Stimulated activated CD8-positive, alpha-beta memory T cell treated with anti-CD3 and anti-CD28 coated beads, Interleukin-12 subunit alpha, Interleukin-12 subunit beta, amount 100 ng/mL, for 4 hours (primary cell): Measurements from ENCODE around the gene AGAP1.

Experiments
- DNase-seq: peaks from one replicate; pipeline ENCODE4 v3.0.0-alpha.2; 2020; ENCODE audit warnings: low read depth

The AGAP1 gene

DNA sequence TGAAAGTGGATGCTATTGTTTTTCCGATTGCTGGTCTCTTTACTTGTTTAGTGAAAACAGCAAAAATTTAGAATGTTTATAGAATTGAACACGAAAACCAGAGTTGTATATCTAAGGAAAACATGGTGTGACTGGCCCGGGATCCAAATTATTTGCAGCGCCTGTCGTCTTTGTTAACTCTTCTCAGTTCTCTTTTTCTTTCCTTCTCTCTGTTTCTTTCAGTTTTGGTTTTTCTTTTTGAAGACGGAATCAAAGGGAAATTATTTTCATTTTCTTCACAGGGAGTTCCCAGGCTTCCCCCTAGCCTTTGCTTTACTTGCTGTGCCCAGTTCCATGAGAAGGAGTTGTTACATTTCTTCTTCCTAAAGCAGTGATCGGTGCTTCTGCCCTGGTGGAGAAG, 76.0 kb downstream of the AGAP1 start:
- DNase-seq = no peak

DNA sequence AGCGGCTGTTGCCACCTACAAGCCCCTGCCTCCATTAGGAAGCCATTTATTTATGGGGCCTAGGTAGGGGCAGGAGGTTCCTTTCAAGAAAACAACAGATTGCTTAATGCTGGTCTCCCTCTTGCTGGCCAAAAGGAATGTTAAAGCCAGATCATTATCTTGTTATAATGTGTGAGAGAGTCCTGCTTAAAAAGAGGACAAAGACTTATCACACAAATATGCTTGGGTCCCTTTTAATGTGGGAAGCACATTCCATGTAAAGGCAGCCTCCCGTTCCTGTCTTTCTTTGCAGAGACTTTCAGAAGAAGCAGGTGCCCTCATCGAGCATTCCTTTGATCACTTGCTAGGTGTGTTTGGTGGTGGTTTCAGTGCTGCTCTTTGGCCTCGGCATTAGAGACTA, 76.4 kb downstream of the AGAP1 start:
- no peak for DNase-seq

DNA sequence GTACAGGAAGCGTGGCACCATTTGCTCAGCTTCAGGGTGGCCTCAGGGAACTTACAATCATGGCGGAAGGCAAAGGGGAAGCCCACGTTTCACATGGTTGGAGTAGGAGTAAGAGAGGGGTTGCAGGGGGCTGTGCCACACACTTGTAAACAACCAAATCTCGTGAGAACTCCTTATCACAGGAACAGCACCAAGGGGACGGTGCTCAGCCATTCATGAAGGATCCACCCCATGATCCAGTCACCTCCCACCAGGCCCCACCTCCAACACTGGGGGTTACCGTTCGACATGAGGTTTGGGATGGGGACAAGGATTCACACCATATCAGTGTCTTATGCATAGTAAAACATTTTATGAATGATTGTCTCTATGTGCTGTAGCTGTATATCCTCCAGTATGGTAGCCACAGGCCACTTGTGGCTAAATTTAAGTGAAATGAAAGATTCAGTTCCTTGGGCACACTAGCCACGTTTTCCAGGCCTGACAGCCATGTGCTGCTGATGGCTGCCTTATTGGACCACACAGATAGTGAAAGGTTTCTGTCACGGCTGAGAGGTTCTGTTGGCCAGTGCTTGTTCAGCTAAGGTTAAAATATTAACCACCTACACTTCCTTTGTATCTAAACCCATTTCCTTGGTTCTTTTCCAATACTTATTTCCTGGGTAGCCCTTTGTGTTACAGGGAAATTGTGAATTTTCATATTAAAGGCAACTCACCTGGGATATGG, 77.3 kb downstream of the AGAP1 start:
- DNase-seq = no peak

DNA sequence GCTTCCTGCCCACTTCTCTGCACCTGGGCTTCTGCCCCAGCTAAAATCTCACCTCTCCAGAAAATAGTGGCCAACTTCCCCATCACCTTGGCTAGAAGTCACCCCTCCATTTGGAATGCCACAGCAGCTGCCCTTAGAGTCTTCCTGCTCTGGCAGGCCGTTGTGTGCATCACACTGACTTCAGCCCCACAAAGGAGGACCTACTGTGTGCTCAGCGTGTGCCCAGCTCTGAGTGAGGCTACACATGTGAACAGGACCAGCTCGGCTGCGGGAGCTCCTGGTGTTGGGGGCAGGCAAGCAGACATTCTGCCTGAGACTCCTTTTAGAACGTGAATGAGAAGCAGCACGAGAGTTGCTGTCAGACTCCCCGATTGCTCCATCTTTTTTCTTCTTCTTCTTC, 78.7 kb downstream of the AGAP1 start:
- DNase-seq = no peak

DNA sequence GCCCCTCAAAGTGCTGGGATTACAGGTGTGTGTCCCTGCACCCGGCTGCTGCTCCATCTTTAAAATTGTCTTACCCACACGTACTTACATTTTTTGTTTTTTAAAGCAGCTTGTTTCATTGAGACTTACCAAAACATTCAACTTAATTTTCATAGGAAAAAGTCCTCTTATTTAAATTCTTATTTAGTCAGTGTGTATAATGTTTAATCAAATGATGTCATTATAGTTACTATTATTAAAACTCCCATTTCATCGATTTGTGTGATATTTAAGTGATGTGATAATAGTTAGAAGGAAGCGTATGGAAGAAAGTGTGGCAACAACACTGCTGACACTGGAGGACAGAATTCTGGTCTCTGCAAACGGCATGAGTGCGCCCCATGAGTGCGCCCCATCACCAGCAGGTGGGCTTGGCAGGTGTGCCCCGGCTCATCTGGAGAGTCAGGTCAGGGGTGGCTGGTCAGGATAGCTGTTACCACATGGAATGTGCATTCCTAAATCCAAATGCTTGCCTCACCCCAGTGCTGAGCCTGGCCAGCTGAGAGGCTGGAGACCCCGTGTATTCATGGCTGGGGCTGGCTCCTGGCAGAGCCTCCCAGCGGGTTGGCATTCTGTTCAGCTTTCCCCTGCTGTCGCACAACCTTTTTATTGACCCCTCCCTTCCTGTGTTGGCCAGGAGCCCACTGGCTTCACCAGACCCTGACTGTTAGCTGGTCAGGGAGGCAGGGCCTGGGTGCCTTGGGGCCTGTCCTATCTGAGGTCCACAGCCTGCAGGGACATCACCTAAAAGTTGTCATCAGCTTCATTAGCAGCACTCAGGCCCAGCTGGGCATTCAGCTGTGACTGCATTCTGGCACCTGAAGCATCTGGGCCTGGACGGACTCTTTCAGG, 79.7 kb downstream of the AGAP1 start:
- DNase-seq = no peak

DNA sequence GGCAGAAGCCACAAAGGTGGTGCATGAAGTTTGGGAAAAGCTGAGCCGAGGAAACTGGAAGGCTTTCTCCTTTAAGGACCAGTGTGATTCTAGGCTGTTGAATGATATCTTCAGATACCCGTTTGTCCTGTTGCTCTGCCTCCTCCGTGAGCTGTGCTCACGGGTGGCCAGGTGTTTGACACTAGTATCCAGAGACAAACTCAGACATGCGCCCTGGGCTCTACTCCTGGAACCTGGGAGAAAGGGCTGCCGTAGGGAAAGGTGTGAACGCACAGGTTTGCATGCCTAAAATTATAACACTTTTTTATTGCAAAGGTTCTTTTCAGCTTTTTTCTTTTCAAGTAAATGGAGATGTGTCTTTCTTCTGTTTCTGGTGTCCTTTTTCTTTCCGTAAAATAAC, 81.6 kb downstream of the AGAP1 start:
- DNase-seq = no peak

DNA sequence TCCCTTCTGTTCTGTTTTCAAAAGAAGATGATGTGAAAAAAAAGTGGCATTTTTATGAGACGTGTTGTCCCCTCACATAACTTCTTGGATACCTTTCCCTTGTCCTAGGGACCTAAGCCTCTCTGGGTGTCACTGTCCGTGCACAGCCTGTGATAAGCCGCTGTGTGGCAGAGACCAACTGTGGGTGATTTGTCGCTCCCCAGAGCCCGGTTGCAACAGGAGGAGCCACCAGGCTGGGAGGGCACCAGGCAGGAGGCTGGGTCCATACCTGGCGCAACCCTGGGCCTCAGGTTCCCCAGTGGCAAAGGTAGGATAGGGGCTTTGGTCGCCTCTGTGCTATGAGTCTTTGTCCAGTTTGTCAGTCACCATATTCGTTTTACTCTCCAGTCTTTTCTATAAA, 82.1 kb downstream of the AGAP1 start:
- no peak for DNase-seq

DNA sequence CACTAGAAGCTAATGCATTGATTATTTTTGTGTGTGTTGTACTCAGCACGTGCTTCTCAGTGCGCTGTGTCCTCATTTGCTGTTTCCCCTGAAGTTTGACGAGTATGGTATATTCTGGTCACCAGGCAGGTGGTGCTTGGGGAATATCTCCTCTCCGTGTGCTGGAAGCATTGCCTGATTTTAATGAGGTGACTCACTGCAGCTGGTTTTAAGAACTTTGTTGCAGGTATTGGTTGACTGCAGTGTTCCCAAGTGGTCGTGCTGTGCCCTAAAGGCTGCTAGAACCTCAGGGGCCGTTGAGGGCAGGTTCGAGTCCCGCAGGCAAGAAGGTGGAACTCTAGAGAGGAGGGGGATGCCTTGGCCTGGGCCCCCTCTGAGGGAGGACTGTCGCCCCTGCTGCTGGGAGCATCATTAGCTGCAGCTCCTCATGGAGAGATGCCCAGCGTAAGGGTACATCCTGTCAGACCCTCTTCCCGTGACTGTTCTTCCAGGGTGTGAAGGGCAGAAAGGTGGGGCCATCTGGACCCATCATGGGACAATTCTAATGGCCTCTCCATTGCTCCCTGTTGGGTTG, 82.6 kb downstream of the AGAP1 start:
- no peak for DNase-seq

DNA sequence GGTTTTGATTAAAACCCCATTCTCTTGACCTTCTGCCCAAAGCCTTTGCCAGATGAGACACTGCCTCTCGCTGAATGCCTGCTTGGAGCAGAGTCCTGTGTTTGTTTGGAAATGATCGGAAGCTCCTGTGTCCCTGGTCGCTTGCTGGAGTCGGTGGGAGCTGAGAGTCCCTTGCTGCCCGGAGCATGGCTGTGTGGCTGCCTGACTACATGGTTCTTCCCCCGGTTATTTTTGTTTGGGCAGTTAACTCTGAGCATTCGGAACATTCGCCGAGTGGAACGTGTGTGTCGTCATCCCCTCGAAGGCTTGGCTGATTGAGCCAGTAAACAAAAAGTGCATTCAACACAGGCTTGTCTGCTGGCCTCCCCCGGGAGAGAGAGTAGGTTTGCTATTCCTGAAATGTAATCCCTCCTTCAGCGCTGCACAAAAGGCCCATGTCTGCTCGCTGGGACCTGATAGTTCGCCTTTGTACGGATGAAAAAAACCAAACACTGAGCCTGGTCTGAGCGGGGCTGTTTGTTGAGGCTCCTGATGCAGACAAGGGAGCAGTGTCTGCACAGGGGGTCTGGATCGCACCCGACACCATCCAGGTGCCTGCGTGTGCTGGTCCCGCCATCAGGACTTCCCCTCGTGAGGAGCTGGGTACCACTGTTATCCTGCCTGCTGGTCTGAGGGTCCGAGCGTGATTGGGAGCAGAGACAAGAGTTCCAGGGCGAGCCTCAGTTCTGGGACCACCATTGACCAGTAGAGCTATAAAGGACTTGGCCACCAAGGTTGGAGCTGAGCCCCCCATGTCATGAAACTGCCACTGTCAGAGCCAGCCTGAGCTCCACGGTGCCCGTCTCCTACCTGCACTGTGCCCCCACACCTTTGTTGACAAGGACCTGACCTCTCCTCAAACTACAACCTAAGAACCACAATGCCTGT, 83.8 kb downstream of the AGAP1 start:
- DNase-seq = no peak

DNA sequence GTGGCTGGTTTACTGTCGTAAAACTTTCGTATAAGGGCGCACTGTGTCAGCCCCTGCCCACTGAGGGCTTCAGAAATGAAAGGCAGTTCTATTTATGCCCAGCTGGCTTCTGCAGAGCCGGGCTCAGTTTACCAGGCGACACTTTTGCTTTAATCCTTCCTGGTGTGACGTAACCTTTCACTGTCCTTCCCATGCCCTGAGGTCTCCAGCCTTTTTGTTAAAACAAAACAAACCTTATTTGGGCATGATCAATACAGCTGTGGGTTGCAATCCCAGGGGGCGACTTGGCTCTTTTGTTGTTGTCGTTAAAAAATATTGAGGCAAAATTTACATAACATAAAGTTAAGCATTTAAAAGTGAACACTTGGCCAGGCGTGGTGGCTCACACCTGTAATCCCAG, 85.3 kb downstream of the AGAP1 start:
- DNase-seq = no peak

DNA sequence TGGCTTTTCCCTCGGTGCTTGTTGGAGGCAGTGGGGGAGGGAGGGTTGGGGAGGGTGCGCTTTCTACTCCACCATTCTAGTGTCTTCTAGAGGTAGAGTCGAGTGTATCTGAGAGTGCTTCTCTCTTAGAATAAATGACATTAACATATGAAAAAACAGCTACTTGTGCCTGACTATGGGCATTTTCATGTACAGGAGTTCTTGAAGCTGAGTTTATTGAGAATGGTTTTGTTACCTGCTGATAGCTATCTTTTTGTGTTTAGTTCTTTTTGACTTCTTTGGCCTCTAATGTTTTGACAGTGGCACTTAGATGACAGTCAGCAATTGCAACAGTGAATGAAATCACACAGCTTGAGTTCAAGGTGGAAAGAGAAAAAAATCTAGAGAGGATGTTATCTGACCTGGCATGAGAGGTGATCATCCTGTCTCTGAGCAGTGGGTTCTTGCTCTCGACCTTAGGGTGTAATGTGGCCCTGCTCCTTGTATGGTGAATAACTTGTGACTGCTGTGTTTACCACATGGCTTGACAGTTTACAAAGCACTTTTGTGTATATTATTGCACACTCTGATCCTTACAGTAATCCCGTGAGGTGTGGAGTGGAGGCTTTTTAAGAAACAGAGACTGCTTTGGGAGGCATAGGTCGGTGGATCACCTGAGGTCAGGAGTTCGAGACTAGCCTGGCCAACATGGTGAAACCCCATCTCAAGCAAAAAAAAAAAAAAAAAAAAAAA, 86.7 kb downstream of the AGAP1 start:
- DNase-seq = no peak

DNA sequence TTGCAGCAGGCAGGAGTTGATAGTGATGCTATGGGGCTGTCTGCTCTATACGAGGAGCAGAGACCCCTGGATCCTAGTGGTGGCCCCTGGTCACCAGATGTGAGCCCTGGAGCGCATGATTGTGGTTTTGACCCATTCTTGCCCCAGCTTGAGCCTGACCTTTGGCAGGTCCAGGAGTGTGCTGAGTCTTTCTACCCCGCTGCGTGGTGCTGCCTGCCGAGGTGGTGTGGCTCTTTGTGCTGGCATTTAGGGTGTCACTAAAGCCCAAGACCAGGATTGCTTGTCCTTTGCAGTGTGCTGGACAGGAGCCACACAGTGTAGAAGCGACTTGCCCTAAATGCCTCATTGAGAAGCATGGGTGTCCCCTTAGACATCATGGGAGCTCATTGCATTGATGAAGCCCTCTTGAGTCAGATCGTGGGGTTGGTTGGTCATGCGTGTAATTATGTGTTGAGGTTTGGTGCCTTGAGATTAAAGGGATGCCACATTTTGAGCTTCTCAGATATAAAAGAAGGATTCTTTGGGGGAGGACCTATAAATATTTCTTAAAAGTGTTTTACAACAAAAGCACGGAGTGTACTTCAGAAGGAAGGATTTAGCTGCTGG, 88.3 kb downstream of the AGAP1 start:
- DNase-seq = no peak

DNA sequence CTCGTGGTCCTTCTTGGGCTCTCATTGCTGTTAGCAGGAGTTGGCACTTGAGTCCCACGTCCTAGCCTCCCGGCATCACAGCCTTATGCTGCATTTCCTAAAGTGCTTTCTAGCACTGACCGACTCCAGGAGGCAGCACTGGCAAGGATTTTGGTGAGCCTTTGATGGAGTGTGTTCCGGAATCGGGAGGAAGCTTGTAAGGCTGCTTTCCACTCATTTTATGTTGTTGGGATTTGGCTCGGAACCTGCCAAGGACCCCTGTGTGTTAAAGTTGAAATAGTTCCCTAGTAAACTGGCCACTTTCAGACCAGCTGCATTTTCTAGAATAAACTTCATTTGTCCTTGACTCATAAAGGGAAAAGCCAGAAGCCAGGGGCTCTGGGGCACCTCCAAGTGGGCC, 88.9 kb downstream of the AGAP1 start:
- DNase-seq = no peak

DNA sequence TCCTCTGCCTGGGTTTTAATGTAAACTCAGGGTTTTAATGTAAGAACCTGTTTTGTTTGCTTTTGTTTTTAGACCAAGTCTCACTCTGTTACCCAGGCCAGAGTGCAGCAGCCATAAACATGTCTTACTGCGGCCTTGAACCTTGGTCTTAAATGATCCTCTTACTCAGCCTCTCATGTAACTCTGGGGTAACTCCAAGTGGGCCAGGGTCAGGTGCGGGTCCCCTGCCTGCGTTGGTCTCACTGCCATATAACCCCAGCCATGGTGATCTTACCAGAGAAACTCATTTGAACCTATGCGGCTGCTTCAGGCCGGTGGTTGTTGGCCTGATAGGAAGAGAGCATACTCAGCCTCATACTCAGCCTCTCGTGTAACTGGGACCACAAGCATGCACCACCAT, 89.3 kb downstream of the AGAP1 start:
- DNase-seq = no peak

DNA sequence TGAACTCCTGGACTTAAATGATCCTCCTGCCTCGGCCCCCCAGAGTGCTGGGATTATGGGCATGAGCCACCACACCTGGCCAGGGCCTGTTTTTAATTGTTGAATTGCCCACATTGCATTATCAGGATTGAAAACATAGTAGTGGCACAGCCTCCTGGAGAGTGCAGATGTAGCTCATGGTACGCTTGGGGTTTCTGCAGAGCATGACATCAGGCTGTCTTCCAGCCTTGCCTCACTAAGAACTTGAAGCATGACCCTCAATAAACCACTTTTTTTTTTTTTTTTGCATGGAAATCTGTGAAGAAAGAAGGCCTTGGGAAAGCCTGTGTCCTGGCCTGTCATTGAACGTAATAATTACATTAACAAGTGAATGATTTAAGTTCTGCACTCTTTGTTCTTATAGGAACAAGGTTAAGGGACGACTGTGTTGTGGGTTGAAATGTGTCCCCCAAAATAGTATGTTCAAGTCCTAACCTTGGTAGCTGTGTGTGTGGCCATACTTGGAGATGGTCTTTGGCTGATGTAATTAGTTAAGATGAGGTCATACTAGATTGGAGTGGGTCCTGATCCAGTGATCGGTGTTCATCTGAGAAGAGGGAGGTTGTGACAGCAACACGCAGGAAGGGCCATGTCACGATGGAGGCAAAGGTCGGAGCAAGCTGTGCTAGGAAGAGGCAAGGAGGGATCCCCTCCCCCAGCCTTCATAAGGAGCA, 90.2 kb downstream of the AGAP1 start:
- no peak for DNase-seq

DNA sequence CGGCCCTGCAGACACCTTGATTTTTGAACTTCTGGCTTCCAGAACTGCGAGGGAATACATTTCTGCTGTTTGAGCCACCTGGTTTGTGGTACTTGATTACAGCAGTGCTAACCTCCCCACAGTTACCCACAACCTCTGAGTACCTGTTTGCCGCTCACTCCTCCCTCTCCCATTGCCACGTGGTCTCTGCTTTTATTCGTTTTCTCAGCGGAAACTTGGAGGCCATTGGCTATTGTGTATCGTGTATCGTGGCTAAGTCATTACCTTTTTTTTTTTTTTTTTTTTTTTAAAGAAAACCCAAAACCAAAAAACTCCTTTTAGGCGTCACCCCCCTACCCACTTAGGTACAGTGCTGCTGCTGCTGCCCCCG, 90.8 kb downstream of the AGAP1 start:
- no peak for DNase-seq

DNA sequence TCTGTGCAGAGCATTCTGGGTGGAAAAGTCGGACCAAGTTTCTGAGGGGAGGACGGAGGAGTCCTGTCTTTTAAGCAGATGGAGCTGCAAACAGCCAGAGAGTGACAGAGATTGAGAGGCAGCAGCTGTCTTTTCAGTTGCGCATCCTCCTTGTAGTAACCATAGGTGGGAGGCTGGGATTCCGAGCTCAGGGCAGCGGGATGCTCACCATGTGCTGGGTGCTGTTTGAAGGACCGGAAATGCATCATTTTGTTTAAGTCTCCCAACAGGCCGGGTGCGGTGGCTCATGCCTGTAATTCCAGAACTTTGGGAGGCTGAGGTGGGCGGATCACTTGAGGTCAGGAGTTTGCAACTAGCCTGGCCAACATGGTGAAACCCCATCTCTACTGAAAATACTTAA, 93.4 kb downstream of the AGAP1 start:
- no peak for DNase-seq

DNA sequence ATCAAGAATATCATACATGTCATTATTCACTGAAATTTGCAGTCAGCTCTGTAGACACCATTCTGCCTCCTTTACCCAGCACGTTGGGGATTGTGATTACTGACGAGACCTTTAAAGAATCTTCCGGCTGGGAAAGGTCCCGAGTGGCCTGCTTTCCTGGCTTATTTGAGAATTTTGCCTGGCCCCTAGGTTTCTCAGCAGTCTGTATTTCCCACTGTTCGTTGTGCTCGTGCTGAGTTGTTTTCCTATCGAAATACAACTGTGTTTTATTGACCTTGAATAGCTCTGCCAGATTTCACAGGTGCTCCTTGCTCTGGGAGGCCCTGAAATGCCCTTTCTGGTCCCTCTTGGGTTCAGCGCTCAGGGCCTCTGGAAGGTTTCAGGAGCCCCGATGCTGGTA, 94.9 kb downstream of the AGAP1 start:
- no peak for DNase-seq

DNA sequence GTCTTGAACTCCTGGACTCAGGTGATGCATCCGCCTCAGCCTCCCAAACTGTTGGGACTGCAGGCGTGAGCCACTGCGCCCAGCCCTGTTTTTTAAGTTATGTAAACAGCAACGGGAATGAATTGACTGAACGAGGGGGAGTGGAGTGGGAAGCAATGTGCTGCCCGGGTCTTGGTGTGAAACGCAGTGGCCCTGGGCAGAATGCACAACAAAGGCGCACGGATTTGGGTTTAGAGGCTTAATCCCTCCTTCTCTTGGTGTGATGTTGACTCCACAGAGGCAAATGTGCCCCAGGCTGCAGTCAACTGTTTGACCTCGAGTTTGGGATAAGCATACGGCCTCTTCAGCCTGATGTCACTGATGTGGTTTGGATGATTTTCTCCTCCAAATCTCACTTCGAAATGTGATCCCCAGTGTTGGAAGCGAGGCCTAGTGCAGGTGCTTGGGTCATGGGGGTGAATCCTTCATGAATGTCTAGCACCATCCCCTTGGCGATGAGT, 97.4 kb downstream of the AGAP1 start:
- DNase-seq = no peak

DNA sequence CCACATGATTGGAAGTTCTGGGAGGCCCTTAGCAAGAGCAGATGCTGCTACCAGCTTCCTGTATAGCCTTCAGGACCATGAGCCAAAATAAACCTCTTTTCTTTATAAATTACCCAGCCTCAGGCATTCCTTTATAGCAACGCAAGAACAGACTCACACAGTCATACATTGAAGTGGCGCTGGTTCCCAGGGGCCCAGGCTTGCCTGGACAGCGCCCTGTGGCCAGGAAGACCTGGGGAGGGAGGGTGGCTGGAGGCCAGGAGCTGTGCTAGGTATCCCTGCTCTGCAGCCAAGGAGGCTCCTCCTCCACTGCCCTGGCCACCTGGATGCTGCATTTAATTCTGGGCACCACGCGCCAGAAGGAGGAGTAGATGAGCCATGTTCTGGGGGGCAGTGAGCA, 98.1 kb downstream of the AGAP1 start:
- no peak for DNase-seq
